ENCODE measurements around the gene IDH3A. TPM values are rescaled to one million over a fixed set of nuclear protein-coding genes. Genes with fewer than 3 reads are reported as not detected.

Gene IDH3A
- total and polyA plus RNA-seq, 9 of the 15 experiments (the other 6 are each of a cell fraction or from before 2014, with no cell fraction given) = 37.4 to 249 (median 107) TPM

- no peak for TF ChIP-seq JUN (IDR thresholded peaks at IDR 0.05; ENCODE audit: borderline replicate concordance, low read depth, low read length)
- TF ChIP-seq JUN (CRISPR knock-in tag; IDR thresholded peaks at IDR 0.05; ENCODE audit: borderline replicate concordance) = 0 out of 2 replicates have a peak, but pooled peaks have one; percentile 51
- peak; percentile 45; the same call in 1 of the 2 replicates for TF ChIP-seq POLR2AphosphoS5 (IDR thresholded peaks at IDR 0.05; ENCODE audit: control insufficient read depth, insufficient read depth, low read depth, low read length)
- TF ChIP-seq, protein P1, sequence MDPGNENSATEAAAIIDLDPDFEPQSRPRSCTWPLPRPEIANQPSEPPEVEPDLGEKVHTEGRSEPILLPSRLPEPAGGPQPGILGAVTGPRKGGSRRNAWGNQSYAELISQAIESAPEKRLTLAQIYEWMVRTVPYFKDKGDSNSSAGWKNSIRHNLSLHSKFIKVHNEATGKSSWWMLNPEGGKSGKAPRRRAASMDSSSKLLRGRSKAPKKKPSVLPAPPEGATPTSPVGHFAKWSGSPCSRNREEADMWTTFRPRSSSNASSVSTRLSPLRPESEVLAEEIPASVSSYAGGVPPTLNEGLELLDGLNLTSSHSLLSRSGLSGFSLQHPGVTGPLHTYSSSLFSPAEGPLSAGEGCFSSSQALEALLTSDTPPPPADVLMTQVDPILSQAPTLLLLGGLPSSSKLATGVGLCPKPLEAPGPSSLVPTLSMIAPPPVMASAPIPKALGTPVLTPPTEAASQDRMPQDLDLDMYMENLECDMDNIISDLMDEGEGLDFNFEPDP (CRISPR knock-in tag; IDR thresholded peaks at IDR 0.05) = peak; percentile 32; the same call in 1 of the 2 replicates
- no peak for TF ChIP-seq PCBP2 (IDR thresholded peaks at IDR 0.05; ENCODE audit: low read depth, low read length, poor library complexity, severe bottlenecking)
- no peak for TF ChIP-seq MBD1 (CRISPR knock-in tag; IDR thresholded peaks at IDR 0.05)
- no peak; the same call in none of the 2 replicates for TF ChIP-seq GATAD2B (IDR thresholded peaks at IDR 0.05; ENCODE audit: borderline replicate concordance)
- no peak for TF ChIP-seq COPS2 (conservative IDR thresholded peaks at IDR 0.05)
- peak; percentile 37 for TF ChIP-seq U2AF1 (optimal IDR thresholded peaks at IDR 0.05; ENCODE audit: low read depth, low read length)
- no peak for TF ChIP-seq NCOA6 (IDR thresholded peaks at IDR 0.05)
- no peak for TF ChIP-seq SRSF1 (IDR thresholded peaks at IDR 0.05; ENCODE audit: low read depth, low read length)
- TF ChIP-seq SMARCC2 (IDR thresholded peaks at IDR 0.05; ENCODE audit: low read depth) = peak; percentile 22; the same call in 1 of the 2 replicates
- no peak for TF ChIP-seq CAMTA2 (CRISPR knock-in tag; conservative IDR thresholded peaks at IDR 0.05)
- no peak for TF ChIP-seq ZNF561 (CRISPR knock-in tag; conservative IDR thresholded peaks at IDR 0.05)
- no peak for TF ChIP-seq CBFB (CRISPR knock-in tag; IDR thresholded peaks at IDR 0.05)
- TF ChIP-seq MAFG (tag; conservative IDR thresholded peaks at IDR 0.05) = no peak
- TF ChIP-seq CREB3 (tag; conservative IDR thresholded peaks at IDR 0.05; ENCODE audit: low read depth) = no peak
- TF ChIP-seq E2F6 (IDR thresholded peaks at IDR 0.05; ENCODE audit: borderline replicate concordance in 1 of 2, extremely low read depth in 1 of 2, insufficient read depth in 1 of 2, insufficient read length in 1 of 2, low read depth in 1 of 2, low read length in 1 of 2, poor library complexity in 1 of 2, severe bottlenecking in 1 of 2) = peak; percentile 47 to 52
These were observed 17.7 kb upstream of the IDH3A start, which contains the start of gene CIB2 (continued) for GRCh38 chr15:78131295-78132061.
